BE2C (cell line): ENCODE measurements around the gene HMGB4.

Experiments used
- DNase-seq: peaks from one replicate; pipeline ENCODE4 v3.0.0-alpha.2; 2020
- H3K27me3 ChIP-seq: fragments of 250-450 bp; sonication (Bioruptor Pico); 2 replicates; pipeline ENCODE4 v1.5.1; 2020; ENCODE audit warnings: mild to moderate bottlenecking
- H3K36me3 ChIP-seq: fragments of 250-450 bp; sonication (Bioruptor Pico); 2 replicates; pipeline ENCODE4 v1.5.1; 2020; ENCODE audit warnings: mild to moderate bottlenecking
- H3K4me1 ChIP-seq: fragments of 250-450 bp; sonication (Bioruptor Pico); 2 replicates; pipeline ENCODE4 v1.5.1; 2020
- H3K4me3 ChIP-seq: 2 replicates; pipeline ENCODE4 v1.5.1; 2011; ENCODE audit warnings: low read depth, low read length
- H3K9me3 ChIP-seq: fragments of 250-450 bp; sonication (Bioruptor Pico); 2 replicates; pipeline ENCODE4 v1.5.1; 2020
- CTCF ChIP-seq: IDR thresholded peaks from 2 replicates; pipeline ENCODE4 v1.5.1; 2012; ENCODE audit warnings: mild to moderate bottlenecking, low read depth, low read length

The HMGB4 gene

DNA sequence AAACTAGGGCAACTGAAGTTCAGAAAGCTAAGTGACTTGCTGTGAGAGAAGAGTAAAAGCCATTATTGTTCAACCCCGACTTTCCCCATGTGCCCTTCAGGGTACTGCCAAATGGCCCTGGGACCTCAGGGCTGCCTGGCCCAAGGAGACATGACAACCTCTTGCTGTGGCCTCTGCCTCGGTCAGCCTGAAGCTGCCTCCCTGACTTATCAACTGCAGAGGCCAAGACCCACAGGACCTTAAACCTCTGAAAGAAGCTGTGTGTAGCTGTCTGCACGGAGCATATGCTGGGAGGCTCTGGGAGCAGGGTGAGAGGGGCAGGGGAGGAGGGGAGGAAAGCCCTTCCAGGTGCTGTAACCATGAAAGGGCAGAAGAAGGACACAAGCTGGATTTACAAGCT is 35.9 kb downstream of the HMGB4 start:
- DNase-seq, result no peak
- Histone ChIP-seq H3K27me3 (no peaks in the 10 kb centered on the region), H3K36me3 (no peaks in the 10 kb centered on the region), H3K9me3 (no peaks in the 10 kb centered on the region), H3K4me3 (no peak overlapping the region), H3K4me1 (no peaks in the 10 kb centered on the region)
- no peak for TF ChIP-seq CTCF

GRCh38 chr1:33902486-33903209 is 38.8 kb downstream of the HMGB4 start:
- no peaks in the 10 kb centered on the region for H3K27me3 ChIP-seq
- no peak overlapping the region for H3K4me3 ChIP-seq
- H3K36me3 ChIP-seq, result no peaks in the 10 kb centered on the region
- H3K4me1 ChIP-seq, result no peaks in the 10 kb centered on the region
- TF ChIP-seq CTCF, result no peak
- H3K9me3 ChIP-seq, result no peaks in the 10 kb centered on the region
- DNase-seq, result no peak

DNA sequence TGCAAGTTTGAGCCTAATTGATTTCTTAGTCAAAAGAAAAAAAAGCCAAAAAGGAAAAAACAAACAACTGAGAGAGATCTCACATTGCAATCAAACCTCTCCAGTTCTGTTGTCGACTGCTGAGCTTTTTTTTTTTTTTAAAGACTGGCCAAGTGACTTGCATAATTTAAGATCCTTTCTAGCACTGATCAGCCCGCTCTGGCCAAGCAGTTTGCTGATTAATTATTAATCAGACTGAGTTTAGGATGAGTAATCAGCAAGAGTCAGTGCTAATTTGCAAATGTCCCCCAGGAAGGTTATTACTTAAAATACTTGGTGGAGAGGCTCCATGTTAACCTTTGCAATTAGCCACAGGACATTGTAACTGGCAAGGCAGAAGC is 39.3 kb downstream of the HMGB4 start:
- TF ChIP-seq CTCF, result no peak
- H3K4me1 ChIP-seq, result no peaks in the 10 kb centered on the region
- no peaks in the 10 kb centered on the region for H3K27me3 ChIP-seq
- DNase-seq, result no peak
- H3K36me3 ChIP-seq, result no peaks in the 10 kb centered on the region
- H3K4me3 ChIP-seq, result no peak overlapping the region
- no peaks in the 10 kb centered on the region for H3K9me3 ChIP-seq

DNA sequence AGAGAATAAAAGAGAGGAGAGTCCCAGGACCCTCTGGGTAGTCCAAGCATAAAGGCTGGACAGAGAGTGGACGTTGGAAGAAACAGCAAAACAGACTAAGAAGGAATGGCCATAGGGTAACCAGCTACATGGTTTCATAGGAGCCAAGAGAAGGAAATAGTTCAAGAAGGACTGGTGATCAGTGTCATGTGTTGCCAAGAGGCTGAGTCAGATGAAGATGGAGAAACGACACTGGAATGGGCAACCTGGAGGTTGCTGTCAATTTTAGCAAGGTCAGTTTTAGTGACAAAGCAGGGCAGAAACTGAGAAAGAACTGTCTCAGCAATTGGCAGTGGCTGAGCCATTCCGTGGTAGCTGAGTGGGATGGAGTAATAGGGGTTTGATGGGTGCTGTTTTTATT is 41.4 kb downstream of the HMGB4 start:
- no peak for TF ChIP-seq CTCF
- no peak for DNase-seq
- no peaks in the 10 kb centered on the region for H3K9me3 ChIP-seq
- H3K36me3 ChIP-seq, result no peaks in the 10 kb centered on the region
- no peak overlapping the region for H3K4me3 ChIP-seq
- no peaks in the 10 kb centered on the region for H3K27me3 ChIP-seq
- H3K4me1 ChIP-seq, result no peaks in the 10 kb centered on the region

DNA sequence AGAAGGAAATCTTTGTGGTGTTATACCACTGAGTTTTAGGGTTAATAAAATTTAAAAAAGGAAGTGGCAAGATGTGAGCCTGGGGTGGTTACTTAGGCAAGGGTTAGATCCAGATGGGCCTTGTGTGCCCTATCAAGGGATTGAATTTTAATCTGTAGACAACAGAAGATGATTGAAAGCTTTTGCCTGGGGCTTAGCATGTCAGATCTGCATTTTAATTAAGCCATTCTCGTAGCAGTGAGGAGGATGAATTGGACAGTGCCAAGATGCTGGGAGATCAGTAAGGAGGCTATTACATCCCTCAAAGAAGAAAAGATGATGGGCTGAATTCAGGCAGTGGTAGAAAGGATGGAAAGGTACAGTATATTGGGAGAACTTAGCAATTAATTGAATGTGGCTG is 42.3 kb downstream of the HMGB4 start:
- Histone ChIP-seq H3K27me3 (no peaks in the 10 kb centered on the region), H3K4me1 (no peaks in the 10 kb centered on the region)

More for the DNA sequence above, 42.3 kb downstream of the HMGB4 start:
- no peak overlapping the region for H3K4me3 ChIP-seq
- TF ChIP-seq CTCF, result no peak
- no peak for DNase-seq
- H3K9me3 ChIP-seq, result no peaks in the 10 kb centered on the region
- no peaks in the 10 kb centered on the region for H3K36me3 ChIP-seq
